ENCODE data around the gene CELSR1.

The CELSR1 gene

DNA sequence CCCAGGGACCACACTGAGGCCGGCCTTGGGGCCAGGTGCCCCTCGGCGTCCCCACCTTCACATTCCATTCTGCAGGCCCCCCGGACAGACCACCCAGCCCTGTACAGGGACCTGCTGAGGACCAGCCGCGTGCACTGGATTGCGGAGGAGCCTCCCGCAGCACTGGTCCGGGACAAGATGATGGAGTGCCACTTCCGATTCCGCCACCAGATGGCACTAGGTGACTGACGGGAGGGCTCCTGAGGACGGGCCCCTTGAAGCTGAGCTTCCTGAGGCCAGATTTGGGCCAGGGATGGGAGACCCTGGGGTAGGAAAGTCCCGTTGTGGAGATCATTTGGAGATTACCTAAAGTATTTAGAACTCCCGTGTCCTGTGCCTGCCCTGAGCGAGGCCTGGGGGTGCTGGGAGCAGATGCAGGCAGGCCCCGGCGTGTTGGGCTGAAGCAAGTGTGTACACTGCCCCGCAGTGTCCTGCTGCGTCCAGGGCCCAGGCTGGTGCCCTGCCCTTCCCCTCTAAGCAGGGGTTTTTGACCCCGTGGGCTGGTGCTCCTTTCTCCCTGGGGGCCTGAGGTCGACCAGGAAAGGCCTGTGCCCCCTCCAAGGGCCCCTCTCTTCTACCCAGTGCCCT, 181.9 kb downstream of the CELSR1 start:
- H3K27ac ChIP-seq = no peak overlapping the region
- no peak overlapping the region for H3K4me3 ChIP-seq
- peak; percentile 49 for TF ChIP-seq CTCF (IDR thresholded peaks at IDR 0.05)
- DNase-seq (ENCODE audit: low spot score) = no peak

DNA sequence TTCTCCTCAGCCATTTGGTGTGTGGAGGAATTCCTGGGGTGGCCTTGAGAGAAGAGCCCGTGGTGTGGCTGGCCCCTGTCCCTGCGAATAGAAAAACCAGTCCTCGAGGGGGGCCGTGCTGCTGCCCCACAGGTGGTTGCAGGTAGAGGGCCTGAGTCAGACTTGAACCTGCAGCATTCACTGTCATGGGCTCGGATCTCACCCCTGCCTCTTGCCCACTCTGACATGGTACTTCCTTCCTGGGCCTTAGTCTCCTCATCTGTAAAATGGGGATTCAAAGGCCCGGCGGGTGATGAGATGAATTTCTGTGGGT, 182.5 kb downstream of the CELSR1 start:
- DNase-seq (ENCODE audit: low spot score) = no peak
- H3K4me3 ChIP-seq = no peak overlapping the region
- no peak for TF ChIP-seq CTCF (IDR thresholded peaks at IDR 0.05)
- H3K27ac ChIP-seq = no peak overlapping the region

- TF ChIP-seq CTCF (IDR thresholded peaks at IDR 0.05) = no peak
- Histone ChIP-seq H3K27ac (no peak overlapping the region), H3K4me3 (no peak overlapping the region)
- DNase-seq (ENCODE audit: low spot score) = no peak
Measured at GRCh38 chr22:46354176-46354992, 183.0 kb downstream of the CELSR1 start.

- H3K27ac ChIP-seq = no peak overlapping the region
- no peak for TF ChIP-seq CTCF (IDR thresholded peaks at IDR 0.05)
- no peak overlapping the region for H3K4me3 ChIP-seq
- no peak for DNase-seq (ENCODE audit: low spot score)
Measured at GRCh38 chr22:46353483-46354105, 183.8 kb downstream of the CELSR1 start.

DNA sequence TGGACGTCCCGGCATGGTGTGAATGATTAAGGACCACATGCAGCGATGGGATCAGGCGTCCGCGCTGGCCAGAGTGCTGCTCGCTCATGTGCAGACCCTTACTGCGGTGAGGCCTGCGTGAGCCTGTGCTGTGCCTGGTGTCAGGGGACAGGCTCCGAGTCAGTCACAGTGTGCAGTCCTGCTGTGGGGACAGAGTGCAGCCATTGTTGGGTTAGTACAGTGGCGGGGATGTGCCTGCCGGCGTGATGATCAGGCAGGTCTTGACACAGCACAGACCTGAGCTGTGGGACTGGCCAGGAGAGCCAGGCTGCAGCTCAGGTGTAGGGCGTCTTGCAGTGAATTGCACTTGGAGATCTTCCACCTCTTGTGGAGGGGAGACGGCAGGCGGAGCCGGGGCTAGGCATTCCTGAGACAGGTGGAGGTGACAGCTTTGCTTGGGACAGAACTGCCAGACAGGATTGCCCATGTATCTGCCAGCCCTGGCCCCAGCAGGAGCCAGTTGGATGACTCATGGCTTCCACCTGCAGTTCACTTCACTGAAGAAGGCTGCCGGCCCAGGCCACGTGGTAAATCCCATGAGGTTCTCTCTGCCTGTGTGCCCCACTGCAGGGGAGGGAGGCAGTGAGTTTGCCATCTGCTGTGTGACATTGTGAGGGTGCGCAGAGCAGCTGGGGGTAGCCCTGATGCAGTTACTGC, 184.6 kb downstream of the CELSR1 start:
- H3K27ac ChIP-seq = no peak overlapping the region
- H3K4me3 ChIP-seq = no peak overlapping the region
- no peak for TF ChIP-seq CTCF (IDR thresholded peaks at IDR 0.05)
- no peak for DNase-seq (ENCODE audit: low spot score)

- H3K27ac ChIP-seq = no peak overlapping the region
- no peak for TF ChIP-seq CTCF (IDR thresholded peaks at IDR 0.05)
- DNase-seq (ENCODE audit: low spot score) = no peak
- no peak overlapping the region for H3K4me3 ChIP-seq
Measured at GRCh38 chr22:46352276-46352675, 185.1 kb downstream of the CELSR1 start.

Data from coronary artery (tissue), 2 donors.